Stimulated activated CD8-positive, alpha-beta memory T cell treated with anti-CD3 and anti-CD28 coated beads, Interleukin-15, amount 100 ng/mL, for 48 hours (primary cell): ENCODE measurements around the gene BPIFB2.

Experiments used
- DNase-seq, 2 donors: peaks; one replicate each; pipeline ENCODE4 v3.0.0-alpha.2; 2020; ENCODE audit warnings: low read depth in 2 of 2

BPIFB2 gene

DNA sequence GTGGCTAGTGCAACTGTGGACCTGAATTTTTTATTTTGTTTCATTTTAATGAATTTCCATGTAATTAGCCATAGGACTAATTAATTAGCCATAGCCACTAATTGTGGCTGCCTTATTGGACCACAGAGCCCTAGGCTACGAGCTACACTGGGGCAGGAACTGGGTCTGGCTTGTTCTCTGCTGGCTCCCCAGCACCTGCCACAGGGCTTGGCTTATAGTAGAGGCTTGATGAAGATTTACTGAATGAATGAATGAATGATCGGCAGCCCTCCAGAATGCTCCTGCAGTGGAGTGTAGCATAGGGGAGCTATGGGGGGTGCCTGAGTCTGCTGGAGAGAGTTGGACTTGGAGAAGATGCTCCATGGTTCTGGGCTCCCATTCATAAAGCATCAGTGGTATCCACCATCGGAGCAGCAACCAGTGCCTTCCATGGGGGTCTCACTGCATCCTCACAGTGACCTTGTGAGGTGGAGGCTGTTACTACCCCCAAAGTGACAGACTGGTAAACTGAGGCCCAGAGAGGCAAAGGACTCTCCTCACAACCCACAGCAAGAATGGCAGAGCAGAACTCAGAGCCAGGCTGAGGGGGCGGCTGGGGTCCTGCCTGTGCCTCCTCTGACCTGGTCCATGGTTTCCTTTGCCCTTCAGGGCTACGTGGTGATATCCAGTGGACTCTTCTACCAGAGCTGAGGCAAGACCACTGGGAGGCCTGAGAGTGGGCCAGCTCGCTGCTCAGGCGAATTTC, 15.4 kb downstream of the BPIFB2 start:
- no peak for DNase-seq

DNA sequence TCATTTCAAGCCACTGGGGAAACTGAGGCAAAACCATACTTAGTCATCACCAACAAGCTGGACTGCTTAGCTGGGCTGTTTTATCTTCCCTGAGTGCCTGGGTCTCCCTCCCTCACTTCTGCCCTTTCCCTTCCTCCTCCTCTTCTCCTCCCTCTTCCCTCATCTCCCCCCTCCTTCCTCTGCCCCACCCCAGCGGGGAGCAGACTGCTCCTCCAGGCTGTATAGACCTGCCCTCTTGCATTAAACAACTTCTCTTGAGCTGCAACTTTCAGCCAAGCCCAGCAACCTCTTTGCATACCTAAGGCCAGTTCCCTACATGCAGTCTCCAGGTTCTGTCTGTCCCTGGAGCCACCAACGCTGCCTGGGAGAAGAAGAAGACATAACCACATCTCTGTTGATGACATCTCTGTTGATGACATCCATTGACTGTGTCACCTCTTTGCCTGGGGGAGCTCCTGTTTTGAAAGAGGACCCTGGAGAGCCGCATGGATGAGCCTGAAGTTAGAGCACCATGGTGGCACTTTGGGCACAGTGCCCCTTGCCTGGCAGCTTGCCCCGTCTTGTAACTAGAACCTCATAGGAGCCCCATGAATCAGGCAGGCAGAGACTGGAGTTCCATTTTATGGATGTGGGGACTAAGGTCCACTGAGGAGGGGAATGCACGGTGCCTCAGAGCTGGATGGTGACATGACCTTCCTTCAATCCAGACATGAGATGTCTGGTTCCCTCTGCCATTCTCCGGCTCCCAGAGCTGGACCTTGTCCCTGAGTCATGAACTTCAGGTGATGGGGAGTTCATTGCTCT, 16.1 kb downstream of the BPIFB2 start:
- DNase-seq = no peak

DNA sequence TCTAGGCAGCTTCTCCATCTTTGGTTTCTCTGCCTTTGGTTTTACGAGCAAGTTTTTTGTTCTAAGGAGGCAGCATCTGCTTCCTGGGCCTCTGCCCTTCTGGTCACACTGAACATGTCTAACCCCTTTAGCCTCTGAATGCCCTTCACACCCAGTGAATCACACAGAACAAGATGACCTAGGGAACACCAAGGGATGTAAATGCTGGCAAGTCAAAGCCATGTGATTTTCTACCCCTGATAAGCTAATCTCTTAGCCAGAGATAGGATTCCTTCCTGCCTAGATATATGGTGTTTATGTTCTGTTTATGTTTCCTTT, 16.7 kb downstream of the BPIFB2 start:
- no peak for DNase-seq

DNA sequence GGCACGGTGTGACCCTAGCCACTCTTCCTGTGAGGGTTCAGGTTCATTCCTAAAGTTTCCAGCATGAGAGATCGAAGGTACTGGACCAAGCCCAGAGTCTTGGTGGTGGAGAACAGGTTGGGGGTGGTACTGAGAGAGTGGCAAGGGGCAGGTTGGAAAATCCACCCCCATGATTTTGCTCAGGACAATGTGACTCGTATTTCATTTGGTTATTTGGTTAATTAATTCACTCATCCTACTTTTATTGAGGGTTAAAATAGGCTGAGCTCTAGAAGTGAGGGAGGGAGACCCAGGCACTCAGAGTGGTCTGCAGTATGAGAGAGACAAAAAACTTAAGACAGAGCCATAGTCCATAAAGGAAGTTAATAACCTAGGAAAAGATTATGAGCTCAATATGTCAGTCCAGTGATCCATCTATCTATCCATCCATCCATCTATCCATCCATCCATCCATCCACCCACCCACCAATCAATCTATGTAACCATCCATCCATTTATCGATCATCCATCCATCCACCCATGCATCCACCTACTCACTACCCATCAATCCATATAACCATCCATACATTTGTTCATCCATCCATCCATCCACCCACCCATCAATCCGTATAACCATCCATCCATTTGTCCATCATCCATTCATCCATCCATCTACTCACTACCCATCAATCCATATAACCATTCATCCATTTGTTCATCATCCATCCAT, 17.3 kb downstream of the BPIFB2 start:
- DNase-seq = no peak

DNA sequence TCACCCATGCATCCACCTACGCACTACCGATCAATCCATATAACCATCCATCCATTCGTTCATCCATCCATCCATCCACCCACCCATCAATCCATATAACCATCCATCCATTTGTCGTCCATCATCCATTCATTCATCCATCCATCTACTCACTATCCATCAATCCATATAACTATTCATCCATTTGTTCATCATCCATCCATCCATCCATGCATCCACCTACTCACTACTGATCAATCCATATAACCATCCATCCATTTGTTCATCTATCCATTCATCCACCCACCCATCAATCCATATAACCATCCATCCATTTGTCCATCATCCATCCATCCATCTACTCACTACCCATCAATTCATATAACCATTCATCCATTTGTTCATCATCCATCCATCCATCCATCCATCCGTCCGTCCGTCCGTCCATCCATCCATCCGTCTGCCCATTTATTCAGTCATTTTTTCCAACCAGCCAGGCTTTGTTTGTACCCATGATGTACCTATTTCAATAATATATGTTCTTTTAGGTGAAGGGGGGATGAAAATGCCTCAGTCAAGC, 17.9 kb downstream of the BPIFB2 start:
- DNase-seq = no peak

DNA sequence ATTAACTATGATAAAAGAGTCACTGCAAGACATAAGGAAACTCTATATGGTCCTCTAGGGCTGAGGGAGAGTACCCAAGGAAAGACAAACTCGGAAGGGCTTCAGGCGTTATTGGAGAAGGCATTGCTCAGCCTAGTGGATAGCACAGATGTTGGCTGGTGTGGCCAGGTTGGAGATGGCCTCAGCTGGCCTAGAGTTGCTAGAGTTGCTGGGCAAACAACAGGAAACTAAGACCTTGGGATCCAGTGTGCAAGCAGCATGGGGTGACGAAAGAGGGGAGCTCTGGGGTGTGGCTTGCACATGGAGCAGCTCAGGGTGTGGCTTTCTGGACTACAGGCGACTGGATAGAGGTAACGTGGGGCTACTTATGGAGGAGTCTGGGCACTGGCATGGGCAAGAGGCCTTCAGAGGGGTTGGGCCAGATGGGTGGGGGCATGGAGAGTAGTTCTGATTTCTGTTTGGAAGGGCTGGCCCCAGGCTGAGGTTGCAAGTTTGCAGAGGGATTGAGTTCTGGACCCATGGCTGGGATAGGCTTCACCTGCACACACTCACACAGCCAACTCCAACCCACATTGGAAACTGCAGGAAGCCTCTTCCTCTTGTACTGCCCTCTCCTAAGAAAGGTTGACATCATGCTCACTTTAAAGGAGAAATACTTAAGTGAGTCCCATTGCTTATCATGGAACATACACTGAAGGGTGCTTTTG, 18.7 kb downstream of the BPIFB2 start:
- no peak for DNase-seq

DNA sequence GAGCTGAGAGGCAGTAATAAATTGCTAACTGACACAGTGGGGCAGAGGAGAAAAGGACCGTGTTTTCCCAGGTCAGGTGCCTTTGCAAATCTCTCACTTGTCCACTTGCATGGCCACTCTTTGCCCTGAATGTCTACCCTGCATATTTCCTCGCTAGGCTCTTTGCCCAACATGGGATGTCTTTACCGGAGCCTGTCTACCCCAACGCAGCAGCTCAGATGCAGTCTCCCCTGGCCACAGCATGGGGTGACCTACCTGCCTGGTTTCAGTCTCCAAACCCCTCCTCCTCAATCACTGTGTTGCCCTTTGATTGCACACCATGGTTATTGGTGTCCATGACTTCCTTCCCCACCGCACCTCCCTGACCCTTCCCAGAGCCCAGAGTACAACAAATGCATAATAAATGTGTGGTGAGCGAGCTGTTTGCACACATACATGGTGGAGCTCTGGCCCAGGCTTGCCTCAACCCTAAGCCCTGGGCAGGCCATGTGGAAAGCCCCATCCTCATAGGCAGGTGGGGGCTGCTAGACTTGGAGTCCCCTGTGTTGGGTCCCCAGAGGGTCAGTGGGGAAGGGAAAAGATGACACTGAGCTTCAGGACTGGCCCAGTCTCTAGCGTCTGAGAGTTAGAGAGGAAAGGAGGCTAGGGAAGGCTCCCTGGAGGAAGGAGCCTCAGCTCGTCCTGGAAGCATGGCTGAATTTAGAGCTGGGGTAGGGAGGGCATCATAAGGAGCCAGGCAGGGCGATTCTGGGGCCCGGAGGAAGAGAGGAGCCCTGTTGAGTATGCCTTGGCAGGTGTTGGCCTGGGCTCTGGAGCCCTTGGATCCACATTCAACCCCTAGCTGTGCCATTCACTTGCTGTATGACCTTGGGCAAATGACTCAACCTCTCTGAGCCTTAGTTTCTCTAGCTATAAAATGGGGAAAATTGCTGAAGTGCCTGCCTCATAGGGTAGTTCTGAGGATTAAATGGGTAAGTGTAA, 19.6 kb downstream of the BPIFB2 start:
- no peak for DNase-seq

DNA sequence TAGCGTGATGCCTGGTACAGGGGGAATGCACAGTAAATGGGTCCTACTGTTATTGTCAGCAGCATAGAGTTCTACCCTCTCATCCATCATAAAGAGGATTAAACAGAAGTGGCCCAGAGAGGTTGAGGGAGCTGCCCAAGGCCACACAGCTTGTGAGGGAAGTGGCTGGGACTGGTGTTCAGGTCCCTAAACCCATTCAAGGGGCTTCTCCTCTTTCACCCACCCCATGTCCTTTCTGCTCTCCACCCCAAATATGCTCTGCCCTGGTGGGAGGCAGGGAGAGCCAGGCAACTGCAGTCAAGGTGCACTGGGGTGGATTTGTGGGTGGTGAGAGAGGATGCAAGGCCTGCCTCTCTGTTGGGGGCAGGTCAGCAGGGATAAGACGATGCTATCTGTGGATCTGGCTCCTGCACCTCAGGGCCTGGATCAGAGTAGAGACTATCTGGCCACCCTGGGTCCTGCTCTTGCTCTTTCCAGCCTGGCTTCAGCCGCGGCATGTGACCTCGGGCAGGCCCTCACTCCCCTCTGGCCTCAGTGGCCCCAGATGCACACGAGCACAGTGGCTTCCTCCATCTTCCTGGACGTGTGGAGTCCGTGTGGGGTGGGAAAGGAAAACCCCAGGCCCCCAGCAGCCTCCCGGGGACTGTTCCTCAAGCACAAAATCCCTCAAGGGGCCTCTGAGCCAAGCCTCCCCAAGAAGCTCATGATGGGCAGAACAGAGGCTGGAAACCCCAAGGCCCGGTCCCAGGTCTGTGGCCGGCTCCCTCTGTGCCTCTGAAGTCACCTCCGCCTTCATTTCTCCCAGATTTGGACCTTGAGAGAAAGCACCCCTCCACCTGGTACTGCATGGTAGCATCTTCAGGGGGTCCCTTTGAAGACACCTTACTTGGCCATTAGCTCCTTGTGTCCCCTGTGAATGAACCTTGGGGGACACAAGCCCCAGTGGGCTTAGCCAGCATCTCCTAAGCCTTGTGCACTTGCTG, 20.6 kb downstream of the BPIFB2 start:
- no peak for DNase-seq

DNA sequence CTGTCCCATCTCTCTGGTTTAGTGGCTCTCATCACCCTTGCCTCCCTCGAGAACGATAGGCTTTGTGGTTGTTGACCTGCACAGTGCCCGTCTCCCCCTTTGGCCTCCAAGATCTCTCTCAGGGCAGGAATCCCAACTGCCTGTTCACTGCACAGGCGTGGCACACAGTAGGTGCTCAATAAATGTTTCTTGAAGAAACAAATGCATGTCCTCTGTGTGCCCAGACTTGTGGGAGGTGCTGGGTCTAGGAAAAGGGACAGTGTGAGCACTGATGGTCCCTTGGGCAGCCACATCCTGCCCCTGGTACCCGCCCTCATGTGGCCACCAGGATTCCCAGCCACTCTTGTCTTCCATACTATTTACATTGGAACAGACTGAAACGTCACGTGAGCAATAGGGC, 21.4 kb downstream of the BPIFB2 start:
- no peak for DNase-seq

DNA sequence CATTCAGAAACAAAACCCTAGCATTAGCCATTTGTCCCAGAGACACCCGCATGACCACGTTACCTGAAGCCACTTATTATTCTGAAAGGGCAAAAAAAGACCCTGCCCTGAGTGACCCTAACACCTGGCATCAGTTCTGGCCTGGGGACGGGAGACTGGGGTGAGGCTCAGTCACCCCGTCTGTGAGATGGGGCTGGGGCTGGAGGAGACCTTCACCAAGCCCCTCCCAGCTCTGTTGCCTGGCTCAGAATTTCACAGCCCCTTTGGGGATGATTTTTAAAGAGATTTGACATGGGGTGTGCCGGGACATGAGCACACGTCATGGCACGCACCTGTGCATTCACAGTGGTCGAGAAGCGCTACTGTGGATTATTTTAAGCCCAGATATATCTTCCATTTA, 22.6 kb downstream of the BPIFB2 start:
- DNase-seq = no peak

DNA sequence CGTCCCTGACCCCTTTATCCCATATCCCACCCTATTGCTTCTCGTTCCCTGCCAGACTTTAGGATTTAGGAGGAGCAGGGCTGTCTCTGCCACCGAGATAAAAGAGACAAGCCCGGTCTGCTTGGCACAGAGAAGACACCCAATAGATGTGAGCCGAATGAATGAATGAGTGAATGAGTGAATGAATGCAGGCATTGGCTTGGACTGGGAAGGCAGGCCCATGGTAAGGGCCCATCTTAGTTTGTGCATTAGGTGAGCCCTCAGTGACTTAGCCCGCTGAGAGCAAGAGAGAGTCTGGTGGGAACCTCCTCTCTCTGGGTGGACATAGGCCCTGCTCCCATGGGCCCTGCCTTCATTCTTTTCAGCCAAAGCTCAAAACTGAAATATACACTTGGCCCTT, 23.1 kb downstream of the BPIFB2 start:
- DNase-seq = no peak

DNA sequence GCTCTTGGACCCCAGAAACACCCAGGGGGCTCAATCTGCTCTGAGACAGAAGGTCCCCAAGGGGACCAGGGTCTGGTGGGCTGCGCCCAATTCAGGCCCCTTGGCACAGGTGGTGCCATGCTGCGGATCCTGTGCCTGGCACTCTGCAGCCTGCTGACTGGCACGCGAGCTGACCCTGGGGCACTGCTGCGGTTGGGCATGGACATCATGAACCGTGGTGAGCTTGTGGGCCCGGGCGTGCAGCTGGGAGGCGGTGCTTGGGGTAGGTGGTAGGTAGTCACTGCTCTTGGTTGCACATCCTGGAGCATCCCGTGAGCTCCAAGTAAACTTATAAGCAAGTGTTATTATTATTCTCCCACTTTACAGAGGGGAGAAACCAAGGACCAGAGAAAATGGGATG, 24.0 kb downstream of the BPIFB2 start, which contains the start of gene BPIFB6:
BPIFB6 (plus strand) TSS at position 118 of the 400 bp plus-strand sequence; CDS start at position 118, 0 bp downstream.
- no peak for DNase-seq

DNA sequence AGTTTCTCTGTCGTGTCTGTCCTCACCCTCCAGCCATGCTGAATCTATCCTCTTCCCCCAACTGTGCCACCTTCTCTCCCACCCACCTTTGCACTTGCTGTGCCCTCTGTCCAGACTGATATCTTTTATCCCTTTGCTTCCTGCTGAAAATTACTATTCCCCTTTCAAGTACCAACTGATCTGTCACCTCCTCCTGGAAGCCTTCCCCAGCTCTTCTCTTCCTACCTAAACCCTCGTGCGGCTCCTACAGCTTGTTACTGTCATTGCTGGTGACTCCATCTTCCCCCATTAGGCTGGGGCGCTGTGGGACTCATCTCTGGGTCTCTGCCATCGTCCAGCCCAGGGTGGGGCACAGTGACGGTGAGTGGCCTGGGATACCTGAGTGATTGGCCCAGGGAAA, 25.1 kb downstream of the BPIFB2 start:
- no peak for DNase-seq

DNA sequence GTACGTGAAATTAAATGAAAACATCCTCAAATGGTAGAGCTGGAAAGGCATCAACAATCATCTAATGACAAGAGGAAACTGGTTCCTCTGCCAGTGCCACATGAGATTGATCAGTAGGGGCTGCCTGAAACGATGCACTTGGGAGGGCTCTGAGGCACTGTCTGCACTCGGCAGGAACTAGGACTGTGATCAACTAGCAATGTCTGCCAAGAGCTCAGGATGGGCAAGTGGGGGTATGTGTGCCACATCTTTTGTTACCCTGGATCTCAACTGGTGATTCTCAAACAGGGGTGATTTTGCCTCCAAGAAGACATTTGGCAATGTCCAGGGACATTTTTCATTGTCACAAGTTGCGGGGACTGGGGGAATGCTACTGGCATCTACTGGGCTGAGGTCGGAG, 25.9 kb downstream of the BPIFB2 start:
- DNase-seq = no peak

DNA sequence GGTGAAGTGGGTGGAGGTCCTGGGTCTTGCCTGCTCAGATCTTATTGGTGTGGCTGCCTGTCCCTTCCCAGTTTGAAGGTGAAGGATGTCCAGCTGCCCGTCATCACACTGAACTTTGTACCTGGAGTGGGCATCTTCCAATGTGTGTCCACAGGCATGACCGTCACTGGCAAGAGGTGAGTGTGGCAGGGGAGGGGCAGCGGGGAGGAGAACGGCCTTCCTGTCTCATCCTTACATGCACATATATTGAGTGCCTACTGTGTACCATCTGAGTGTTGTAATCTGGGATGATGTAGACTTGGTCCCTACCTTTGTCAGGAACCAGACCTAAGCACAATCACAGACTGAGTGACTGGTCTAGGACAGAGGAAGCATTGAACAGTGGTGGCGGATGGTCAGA, 26.6 kb downstream of the BPIFB2 start:
- DNase-seq = no peak

DNA sequence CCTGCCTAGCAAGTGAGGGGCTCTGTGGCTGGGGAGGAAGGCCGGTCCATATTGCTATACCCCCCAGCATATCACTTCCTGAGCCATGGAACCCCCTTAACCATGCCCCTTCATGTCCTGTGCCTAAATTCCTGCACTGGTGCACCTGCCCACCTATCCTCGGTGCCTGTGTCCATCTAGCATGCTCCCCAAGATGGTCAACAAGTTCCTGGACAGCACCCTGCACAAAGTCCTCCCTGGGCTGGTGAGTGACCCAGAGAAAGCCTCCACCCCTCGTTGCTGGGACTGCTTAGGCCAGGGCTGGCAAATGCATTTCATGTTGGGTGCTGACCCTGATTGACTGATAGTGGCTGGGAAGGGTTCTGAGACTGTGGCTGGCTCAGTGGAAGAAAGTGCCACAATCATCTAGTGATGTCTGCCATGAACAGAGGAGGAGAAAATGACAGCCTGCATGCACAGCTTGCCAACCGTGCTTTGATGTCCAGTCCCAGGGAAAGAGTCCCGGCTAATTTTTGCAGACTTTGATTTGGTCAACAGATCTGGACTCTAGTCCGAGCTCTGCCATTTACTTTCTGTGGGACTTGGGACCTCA, 27.5 kb downstream of the BPIFB2 start:
- no peak for DNase-seq

DNA sequence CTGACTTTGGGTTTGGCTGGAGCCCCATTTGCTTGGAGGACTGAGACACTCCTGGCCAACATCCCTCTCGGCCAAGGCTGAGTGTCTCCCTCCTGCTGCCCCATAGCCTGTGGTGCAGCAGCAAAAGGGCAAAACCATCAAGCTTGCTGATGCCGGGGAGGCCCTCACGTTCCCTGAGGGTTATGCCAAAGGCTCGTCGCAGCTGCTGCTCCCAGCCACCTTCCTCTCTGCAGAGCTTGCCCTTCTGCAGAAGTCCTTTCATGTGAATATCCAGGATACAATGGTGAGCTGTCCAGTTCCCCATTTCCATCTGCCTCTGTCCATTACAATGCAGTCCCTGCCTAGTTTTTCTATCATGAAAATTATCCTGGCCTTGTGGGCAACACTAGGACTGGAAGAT, 30.0 kb downstream of the BPIFB2 start:
- DNase-seq = no peak

DNA sequence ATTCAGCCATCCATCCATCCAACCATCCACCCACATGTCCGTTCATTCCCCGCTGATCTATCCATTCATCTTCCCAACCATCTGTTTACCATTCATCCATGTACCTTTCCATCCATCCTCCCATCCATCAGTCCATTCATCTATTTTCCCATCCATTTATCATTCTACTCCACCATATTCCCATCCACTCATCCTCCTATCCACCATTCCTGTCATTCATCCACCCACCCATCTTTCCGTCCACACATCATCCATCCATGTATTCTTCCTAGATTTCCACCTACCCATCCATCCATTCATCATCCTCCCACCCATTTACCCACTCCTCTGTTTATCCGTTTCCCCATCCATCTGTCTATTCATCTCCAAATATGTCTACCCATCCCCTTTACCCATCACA, 30.7 kb downstream of the BPIFB2 start:
- no peak for DNase-seq

DNA sequence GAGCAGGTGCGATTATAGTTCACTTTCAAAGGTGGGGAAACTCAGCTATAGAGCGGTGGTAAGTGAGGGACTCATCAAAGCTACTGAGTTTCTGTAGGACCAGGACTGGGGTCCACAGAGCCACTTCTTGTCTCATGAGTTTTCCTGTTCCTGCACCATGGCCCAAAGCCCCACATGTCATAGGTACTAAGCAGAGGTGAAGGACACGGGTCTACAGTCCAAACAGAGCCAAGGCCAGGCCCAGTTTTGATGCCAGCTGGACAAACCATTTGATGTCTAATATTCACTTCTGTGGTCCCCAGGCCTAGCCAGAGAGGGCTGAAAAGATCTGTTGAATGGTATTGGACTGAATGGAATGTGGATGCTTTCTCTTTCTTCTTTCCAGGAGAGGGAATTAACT, 34.9 kb downstream of the BPIFB2 start:
- no peak for DNase-seq
